NCI-H1417 treated with DMSO at 0.1 percent for 48 hours (cell line): Measurements from ENCODE around the gene ITGB7.
A peak's percentile ranks its signal among the peaks of the same experiment; 100 is the strongest.

Experiments used
- DNase-seq: peaks from one replicate; lab custom pipeline; 2025; lab: John Stamatoyannopoulos, UW

The ITGB7 gene

DNA sequence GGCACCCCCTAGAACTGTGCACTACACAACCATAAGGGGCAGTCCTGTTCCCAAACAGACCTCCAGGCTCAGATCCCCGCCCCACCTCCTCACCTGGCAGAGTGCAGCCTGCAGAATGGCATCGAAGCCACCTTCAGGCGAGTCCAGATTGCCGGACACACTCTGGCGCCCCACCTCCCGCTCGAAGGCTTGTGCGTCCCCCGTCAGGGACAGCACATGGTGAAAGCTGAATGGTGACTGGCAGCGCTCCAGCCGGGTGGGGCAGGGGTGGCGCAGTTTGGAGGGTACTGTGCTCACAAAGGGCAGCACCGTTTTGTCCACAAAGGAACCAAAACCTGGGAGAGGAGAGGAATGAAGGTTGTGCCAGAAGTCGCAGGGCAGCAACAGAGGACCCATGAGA is 10.6 kb downstream of the ITGB7 start:
- DNase-seq: no peak

DNA sequence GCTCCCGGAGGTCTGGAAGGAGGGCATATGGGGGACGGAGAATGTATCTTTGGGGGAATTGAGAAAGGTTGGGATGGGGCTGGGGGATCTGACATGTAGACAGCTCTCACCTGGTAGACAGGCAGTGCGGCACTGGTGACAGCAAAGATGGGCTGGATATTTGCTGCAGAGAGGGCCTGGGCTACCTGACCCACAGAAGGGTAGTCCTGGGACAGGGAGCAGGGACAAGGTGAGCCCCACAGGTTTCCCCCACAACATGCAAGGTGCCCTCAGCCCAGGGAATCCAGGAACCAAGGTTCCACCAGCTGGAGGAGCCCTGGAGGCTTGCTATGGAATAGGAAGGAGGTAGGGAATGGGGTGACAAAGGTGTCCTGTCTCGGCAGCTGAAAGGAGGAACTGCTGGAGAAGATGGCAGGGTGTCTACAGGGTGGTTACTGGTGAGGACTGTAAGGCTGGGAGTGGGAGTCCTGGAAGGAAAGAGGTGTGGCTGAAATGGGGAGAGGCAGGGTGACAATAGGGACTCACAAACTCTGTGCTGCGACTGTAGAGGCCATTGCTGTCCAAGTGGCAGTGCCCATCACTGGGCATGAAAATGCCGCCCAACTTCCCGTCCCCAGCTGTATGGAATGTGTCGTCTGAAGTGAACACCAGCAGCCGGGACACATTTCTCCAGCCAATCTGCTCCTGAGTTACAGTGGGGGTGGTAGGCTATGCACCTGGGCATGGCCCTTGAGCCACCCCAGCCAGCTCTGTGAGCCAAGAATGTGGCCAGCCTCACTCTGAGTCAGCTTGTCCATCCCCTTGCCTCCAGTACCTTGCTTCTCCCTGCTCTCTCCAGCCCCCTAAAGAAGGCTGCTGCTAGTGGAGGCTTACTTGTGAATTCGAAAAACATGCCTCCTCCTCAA is 11.3 kb downstream of the ITGB7 start:
- no peak for DNase-seq

DNA sequence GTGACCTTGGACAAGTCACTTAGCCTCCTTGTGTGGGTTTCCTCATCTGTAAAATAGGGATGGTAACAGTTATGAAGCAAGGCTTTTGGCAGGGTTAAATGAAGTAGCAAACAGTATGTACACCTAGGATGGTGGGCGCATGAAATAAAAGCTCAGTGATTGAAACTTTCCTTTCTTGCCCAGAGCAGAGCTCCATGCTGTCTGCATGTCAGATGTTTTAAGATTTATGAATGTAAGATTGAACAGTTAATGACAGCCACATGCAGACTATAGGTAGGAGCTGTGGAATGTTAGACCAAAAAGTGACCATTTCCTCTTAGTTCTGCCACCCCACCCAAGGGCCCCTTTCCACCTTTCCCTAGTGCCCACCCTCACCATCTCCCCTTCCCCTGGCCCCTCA is 12.1 kb downstream of the ITGB7 start:
- no peak for DNase-seq

DNA sequence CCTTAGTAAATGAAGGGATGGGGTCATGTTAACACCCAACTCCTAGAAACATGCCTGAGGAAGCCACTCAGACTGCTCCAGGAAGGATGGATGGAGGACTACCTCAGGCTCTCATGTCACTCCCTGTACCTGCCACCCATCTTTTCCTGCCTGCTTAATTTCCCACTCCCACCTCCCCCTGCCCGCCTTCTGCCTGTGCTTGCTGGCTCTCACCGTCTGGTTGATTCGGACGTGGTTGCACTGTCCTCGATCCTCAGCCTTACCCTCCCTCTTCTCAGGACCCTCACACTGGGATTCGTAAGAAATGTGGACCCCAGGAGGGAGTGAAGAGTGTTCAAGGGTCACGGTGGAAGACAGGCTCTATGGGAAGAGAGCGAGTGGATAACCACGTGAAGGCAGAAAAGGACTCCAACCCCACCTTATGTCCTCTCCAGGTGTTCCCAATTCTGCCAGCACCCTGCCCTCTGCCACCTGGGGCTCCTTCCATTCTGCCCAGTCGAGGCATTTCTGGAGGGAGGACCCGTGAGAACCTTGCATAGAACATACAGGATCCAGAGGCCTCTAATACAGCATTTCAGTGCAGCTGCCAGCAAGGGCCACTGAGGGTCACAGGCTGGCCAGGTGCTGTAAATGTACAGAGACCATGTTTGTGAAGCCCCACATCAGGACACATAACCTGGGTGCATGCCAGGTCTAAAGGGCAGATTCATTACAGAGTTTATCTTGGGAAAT is 12.9 kb downstream of the ITGB7 start:
- no peak for DNase-seq

DNA sequence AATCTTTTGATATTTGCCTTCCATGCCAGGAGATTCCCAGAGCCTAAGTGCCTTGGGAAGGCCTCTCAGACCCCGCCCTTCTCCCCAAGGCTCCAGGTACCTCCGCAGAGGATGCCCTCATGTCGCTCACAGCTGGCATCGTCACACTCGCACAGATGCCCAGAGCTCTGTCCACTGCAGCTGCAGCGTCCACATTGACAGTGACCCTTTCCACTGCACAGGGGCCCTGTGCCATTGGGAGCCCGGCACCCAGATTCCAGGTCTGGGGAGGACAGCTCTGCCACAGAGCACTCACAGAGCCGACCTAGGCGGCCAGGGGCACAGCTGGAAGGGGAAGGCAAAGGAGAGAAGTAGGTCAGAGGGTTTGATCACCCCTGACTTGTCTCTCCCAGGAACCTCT is 14.0 kb downstream of the ITGB7 start:
- DNase-seq: no peak

DNA sequence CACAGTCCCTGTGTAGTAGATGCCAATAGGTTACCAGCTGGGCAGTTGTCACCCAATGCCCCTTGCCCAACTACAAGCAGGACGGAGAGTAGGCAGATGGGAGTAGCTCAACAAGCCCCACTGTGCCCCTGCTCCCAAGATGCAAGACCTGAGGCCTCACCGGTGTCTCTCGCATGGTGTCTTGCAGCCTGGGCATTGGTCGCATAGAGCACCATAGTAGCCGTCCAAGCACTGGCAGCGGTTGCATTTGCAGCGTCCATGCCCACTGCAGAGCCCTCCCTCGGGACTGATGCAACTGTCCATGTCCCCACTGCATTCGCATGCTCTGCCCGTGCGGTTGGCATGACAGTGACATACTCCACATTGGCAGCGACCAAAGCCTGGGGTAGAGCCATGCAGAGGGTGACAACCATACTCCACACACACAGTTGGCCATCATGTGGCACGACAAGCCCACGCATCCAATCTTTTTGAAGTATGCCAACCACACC is 14.5 kb downstream of the ITGB7 start:
- no peak for DNase-seq

DNA sequence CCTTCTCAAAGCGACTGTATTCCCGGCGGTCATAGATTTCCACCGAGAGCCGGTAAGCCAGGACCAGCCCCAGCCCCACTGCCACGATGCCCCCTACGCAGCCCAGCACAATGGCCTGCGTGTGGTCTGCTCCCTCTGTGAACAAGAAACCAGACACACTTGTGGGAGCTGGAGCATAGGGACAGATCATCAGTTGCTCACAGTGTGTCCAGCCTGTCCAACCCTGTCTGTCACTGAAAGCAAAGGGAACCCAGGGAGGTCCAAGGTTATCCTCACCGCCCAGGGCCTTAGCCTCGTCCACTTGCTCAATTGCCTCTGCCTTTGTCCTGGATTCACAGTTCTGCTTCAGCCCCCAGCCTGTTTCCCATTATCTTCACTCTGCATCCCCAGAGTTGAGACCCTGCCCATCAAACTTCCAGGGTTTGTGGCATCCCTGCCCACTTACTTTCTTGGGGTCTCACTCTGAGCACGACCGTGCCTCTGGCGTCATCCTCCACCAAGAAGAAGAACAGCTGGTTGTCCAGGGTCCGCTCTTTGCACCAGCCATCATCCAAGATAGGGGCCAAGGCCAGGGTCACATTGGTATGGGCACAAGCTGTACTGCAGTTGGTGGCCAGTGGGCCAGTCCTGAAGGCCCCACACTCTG is 15.0 kb downstream of the ITGB7 start:
- DNase-seq: no peak

DNA sequence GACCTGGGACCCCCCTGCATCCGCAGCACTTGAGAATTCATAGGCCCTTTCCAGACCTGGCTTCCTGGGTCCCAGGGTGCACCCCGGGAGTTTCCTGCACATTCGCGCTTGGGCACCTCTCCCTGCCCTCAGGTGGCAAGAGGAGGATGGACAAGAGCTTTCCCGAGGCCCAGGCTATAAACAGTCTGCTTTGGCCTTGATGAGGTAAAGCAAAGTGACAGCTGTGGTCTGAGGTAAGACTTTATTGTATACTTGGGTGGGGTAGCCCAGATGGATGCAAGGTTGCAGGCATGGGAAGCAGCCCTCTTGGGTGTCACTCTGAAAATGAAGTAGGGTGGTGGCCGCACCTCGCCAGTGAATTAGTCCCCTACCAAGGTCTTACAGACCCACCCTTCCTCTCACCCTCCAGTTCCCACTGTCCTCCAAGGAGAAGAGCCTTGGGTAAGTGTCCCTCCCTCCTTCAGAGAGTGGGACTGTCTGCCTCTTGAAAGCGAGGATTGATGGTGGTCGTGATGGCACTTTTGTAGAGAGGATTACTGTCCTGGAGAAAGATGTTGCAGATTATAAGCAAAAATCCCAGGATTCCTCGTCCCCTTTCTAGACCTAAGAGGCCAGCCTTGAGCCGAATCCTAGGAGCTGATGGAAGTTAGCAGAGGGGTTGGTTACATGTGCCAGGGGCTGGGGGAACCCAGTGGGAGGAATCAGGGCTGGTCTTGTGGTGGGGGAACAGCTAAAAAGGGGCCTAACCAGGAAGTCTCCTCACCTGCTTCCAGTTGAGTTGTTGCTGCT is 15.8 kb downstream of the ITGB7 start:
- no peak for DNase-seq

DNA sequence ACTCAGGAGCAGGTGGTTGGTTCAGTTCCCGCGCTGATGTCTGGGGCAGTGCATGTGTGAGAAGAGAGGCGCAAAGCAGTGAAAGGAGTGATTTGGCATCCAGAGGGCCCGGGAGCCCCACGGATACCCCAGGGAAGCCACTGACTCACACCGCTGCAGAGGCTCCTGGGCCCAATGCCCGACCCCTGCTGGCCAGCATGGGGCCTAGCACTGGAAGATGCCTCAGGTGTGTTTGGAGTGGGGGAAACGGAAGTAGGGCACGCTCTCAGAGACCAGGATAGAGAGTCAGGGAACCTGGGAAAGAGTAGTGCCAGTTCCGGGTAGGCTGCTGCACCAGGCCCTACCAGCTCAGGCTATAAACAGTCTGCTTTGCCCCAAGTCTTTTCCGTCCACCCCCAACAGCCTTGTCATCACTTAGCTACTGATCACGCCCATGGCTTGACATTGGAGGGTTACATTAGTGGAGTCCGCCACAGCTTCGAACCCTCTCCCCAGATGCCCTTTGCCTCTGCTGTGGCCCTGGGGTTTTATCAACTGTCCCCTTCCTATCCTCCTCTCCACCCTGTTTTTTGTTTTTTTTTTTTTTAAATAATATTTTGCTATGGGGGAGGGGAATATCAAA is 16.8 kb downstream of the ITGB7 start:
- DNase-seq: no peak

DNA sequence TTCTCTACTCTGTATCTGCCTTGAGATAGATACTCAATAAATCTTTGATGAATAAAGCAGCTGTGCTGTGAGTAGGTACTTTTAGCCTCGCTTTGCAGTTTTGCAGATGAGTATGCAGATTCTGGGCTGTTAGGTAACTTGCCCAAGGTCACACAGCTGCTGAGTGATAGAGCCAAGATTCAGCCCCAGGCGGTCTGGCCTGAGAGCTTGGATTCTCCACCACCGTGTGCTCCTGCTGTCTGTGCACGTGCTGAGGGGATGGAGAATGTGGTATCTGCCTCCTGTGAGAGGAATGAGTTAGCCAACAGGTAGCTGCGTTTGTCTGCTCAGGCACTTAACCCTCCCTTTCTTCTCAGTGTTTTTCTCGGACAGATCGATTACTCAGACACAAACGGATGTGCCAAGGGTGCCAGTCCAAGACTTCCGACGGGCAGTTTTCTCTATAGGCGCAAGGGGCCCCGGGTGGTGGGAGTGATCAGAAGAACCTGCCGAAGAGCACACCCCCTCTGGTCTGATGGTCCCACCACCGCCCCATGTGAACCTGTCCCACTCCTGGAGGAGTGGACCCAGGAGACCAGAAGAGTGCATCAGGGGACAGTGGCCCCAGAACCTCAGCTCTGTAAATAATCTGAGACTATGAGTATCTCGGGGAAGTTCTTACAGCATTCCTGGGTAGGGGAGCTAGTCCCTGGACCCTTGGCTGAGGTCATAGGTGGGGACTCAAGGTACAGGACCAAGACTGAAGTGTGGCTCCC is 19.7 kb downstream of the ITGB7 start:
- no peak for DNase-seq

DNA sequence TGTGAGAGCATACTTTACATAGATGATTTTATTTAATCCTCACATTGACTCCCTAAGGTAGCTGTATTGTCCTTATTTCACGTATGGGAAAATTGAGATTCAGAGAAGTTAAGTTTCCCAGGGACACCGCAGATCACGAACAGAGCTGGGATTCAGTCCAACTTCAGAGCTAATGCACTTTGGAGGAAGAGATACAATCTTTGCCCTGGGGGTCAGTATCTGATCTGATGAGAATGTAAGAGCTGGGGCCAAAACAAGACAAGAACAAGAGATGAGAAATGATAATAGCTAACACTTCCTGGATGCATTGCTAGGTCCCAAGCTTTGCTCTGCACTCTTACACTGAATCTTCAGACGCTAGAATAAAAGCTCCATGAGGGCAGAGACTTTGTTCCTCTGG is 20.3 kb downstream of the ITGB7 start:
- DNase-seq: no peak

DNA sequence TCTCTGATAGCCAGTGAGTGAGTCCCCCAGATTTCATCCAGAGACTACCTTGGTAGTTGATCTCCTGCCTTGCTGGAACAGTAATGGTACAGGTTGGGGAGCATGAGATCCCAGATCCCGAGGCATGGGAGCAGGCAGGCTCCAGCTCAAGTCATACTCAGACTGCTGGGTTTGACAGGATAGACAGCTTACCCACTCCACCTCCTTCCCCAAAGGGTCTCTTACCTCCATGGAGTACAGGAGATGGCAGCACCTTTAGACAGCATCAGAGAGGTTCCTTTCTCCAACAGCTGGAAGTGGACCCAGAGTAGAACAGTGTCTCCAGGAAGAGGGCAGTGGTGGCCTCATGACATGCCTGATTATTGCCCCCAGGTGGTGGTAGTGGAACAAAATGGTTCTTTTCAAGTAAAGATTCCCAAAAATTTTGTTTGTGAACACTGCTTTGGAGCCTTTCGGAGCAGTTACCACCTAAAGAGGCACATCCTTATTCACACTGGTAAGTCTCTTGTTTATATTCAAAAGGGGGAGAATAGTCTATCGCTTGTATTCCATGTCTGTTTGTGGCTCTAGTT is 21.4 kb downstream of the ITGB7 start:
- no peak for DNase-seq

DNA sequence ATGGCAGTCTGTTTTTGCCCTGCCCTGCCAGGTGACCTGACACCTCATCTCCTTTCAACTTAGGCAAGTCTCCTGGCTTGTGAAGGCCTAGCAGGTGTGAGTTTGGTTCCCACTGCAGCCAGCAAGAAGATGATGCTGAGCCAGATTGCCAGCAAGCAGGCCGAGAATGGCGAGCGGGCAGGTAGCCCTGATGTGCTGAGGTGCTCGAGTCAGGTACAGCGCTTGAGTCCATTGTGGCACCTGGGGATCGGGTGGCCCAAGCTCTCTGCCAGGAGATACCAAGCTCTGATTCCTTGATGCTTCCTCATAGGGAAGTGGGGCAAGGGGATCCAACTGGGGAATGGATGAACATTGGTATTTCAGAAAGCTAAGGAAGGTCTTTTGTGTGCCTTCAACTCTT is 22.2 kb downstream of the ITGB7 start:
- DNase-seq: no peak

DNA sequence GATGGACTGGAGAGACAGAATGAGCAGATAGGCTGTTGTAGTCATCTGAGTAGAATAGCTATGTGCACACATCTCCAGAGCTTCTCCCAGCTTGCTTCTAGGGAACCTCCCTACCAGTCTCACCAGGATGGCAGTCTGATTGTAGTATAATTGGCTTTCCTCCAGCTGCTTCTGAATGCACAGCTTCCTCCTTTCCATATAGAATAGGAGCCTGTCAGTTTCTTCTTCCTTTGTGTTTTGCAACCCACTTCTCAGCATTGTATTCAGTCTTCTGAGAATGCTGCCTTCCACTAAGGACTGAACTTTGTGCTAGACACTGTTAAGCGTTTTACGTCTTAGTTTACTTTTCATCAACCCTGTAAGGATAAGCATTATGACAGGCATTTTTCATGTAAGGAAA is 24.1 kb downstream of the ITGB7 start:
- DNase-seq: no peak

DNA sequence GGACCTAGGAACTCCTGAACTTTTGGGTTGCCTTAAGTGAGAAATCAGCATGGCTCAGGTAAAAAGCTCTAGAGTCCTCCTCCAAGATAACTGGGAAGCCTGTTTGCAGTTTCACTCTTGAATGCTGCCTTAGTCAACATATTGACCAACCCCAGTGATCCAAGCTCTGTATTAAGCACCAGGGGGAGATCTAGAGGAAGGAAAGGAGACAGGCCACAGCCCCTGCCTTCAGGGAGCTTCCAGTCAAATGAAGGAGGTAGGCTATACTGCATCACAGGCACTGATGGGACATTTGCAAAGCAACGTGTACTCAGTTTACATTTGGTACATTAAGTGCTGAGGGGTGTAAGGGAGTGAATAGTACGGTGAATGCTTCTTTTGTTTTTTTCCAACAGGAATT is 25.1 kb downstream of the ITGB7 start:
- no peak for DNase-seq

DNA sequence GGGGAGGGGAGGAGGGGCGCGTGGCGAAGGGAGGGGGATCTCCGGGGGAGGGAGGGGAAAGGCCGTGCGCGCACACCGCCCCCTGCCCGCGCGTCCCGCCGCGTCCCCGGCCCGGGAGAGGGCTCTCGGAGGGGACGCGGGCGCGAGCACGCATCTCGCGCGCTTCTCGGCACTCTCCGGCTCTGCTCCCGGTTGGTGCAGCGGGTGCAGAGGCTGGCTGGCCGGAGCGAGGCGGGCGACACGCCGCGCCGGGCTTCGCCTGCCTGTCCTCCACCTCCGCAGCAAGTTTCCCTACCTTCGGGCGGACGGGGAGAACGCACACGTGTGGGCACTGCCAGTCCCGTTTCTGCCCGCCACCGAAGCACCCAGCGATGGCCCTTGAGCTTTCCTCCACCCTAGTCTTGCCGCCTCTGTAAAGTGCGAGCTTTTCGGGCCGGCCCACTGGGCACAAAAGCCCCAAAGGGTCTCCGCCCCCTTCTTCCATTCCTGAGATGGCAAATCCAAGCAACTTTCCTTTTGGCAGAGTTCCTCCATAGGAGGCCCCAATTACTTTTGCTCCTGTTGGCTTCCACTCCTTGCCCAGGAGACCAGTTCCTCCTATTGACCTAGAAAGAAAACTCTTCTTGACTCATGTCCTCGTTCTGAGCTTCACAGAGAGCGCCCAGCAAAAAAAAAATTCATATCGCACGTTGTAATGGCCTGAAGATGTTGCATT is 26.0 kb downstream of the ITGB7 start:
- DNase-seq: no peak

DNA sequence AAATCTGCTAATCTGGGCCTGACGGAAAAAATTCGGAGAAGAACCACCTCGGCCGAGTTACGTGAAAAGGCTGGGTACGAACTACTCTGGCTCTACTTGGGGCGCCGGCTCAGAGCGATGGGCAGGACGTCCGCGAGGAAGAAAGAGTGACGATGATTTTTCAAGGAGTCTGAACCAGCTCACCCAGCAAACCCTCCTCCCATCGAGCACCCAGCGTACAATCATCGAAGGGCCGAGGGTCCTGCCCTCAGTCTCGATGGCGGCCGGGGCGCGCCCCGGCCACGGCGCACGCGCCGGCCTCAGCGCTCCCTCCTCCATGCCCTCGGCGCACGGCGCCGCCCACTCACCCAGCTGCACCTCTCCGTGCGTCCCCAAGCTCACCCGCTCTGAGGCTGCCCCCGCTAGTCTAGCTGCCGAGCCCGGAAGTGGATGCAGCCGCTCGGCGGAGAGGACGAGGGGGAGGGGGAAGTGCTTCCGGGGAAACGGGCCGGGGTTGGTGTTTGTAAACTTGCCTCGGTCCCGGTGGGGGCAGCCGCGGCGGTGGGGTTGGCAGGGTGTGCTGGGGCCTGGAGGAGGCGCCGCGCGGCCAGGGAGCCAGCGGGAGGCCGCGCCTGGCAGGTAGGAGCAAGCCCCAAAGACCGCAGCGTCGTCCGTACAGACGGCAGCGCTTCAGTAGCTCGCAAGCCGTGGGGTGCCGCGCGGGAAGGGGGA is 26.7 kb downstream of the ITGB7 start, which contains the start of the genes CSAD and ZNF740:
Gene CSAD (minus strand): TSS at position 706 of the 711 bp plus-strand sequence. CDS start 7,455 bp downstream, outside the sequence.
Gene ZNF740 (plus strand): TSS at position 503 of the 711 bp plus-strand sequence. CDS start 1,262 bp downstream, outside the sequence.
- DNase-seq: peak; percentile 96

DNA sequence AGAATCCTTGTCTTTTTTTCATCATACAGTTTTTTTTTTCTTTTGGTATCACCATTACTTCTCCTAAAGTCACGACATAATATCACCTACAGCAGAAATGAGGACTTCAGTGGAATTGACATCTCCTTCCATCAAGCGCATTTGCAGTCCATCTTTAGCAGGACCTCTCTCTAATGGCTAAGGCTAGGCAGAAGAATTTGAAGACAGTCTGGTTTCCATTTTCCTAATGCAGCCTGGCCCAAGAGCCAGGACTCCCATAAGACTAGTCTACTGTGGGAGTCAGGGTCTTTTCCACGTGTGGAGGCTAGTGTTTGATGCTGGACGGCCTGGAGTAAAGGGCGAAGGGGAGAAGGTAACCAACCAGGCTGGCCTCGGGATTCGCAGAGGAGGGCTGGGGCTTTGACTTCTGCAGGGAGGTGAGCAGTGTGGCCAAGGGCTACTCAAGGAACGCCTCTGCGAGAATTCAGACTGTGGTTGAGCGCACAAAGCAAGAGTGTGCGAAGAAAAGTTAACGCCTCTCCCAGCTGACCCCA is 27.3 kb downstream of the ITGB7 start:
- no peak for DNase-seq
